ENCODE measurements around the gene AGFG2.
A peak's percentile ranks its signal among the peaks of the same experiment; 100 is the strongest.

The AGFG2 gene

GRCh38 chr7:100576384-100576993 lies 37.5 kb downstream of the AGFG2 start:
- Mint-ChIP-seq H3K4me3 (no peak overlapping the region), H3K9me3 (no peaks in the 10 kb centered on the region), H3K27me3 (no peaks in the 10 kb centered on the region), H3K4me1 (peaks cover 4% of the 10 kb centered on the region), H3K27ac (no peak overlapping the region), H3K36me3 (peaks cover 32% of the 10 kb centered on the region)
- ATAC-seq (ENCODE audit: low read depth) (no peak), DNase-seq (ENCODE audit: low spot score in 2 of 2) (no peak)

DNA sequence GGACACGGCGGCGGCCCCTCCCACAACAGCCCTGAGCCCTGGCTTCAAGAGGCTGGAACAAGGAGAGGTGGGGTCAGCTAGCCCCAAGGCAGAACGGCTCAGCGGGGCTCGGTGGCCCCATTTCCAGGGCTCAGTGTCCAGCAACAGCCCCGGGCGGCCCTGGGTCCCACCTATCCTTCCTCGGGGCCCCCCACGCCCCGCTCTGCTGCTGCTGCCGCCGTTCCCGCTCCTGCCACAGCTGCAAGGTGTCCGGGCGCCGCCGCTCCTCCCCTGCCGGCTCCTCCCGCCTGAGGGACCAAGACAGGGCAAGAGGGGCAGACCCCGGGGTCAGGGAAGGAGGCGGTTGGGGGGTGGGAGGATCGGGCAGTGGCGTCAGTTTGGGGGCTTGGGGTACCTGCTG lies 38.1 kb downstream of the AGFG2 start:
- H3K4me3 Mint-ChIP-seq, result no peak overlapping the region
- no peaks in the 10 kb centered on the region for H3K9me3 Mint-ChIP-seq
- peaks cover 31% of the 10 kb centered on the region for H3K36me3 Mint-ChIP-seq
- H3K4me1 Mint-ChIP-seq, result peaks cover under 1% of the 10 kb centered on the region
- H3K27me3 Mint-ChIP-seq, result no peaks in the 10 kb centered on the region
- DNase-seq (ENCODE audit: low spot score in 2 of 2), result no peak
- ATAC-seq (ENCODE audit: low read depth), result no peak
- H3K27ac Mint-ChIP-seq, result no peak overlapping the region

DNA sequence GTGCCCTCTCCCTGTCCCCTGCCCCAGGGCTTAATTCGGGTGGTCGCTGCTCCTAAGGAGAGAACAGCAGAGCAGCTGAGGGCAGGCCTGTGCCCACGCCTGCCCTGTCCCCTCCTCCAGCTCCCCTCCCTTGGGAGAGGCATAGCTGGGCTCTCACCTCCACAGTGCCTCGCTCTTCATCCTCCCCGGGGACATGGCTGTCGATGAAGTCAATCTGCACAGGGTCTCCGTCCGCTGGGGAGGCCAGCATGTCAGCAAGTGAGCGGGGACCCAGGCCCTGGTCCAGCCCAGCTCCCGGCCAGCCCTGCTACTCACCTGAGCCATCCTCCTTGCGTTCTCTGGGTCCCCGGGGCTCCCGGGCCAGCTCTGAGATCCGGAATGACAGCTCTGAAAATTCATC lies 38.5 kb downstream of the AGFG2 start:
- no peak overlapping the region for H3K27ac Mint-ChIP-seq
- DNase-seq (ENCODE audit: low spot score in 2 of 2) (no peak), ATAC-seq (ENCODE audit: low read depth) (no peak)
- no peaks in the 10 kb centered on the region for H3K27me3 Mint-ChIP-seq
- peaks cover 1% of the 10 kb centered on the region for H3K4me1 Mint-ChIP-seq
- H3K9me3 Mint-ChIP-seq, result no peaks in the 10 kb centered on the region
- H3K36me3 Mint-ChIP-seq, result peaks cover 27% of the 10 kb centered on the region
- H3K4me3 Mint-ChIP-seq, result no peak overlapping the region

- ATAC-seq (ENCODE audit: low read depth), result no peak
- Mint-ChIP-seq H3K9me3 (no peaks in the 10 kb centered on the region), H3K36me3 (peaks cover 27% of the 10 kb centered on the region), H3K4me1 (peaks cover 7% of the 10 kb centered on the region), H3K4me3 (no peak overlapping the region), H3K27me3 (no peaks in the 10 kb centered on the region), H3K27ac (peak overlapping the region; percentile 63)
- no peak for DNase-seq (ENCODE audit: low spot score in 2 of 2)
Observed at GRCh38 chr7:100578246-100579183, 39.5 kb downstream of the AGFG2 start.

- Mint-ChIP-seq H3K27me3 (no peaks in the 10 kb centered on the region), H3K9me3 (no peaks in the 10 kb centered on the region)
- ATAC-seq (ENCODE audit: low read depth), result no peak
Observed at GRCh38 chr7:100580466-100581283, 41.7 kb downstream of the AGFG2 start.

GRCh38 chr7:100582041-100582579 lies 43.1 kb downstream of the AGFG2 start:
- Mint-ChIP-seq H3K9me3 (no peaks in the 10 kb centered on the region), H3K4me3 (peak overlapping the region; percentile 60), H3K27me3 (no peaks in the 10 kb centered on the region), H3K27ac (peak overlapping the region; percentile 94), H3K4me1 (peaks cover 28% of the 10 kb centered on the region), H3K36me3 (peaks cover 7% of the 10 kb centered on the region)
- ATAC-seq (ENCODE audit: low read depth) (no peak), DNase-seq (ENCODE audit: low spot score in 2 of 2) (no peak)

More at GRCh38 chr7:100580466-100581283, 41.7 kb downstream of the AGFG2 start:
- H3K36me3 Mint-ChIP-seq, result peaks cover 16% of the 10 kb centered on the region
- no peak for DNase-seq (ENCODE audit: low spot score in 2 of 2)
- no peak overlapping the region for H3K27ac Mint-ChIP-seq
- no peak overlapping the region for H3K4me3 Mint-ChIP-seq
- peaks cover 26% of the 10 kb centered on the region for H3K4me1 Mint-ChIP-seq

- ATAC-seq (ENCODE audit: low read depth), result no peak
- Mint-ChIP-seq H3K36me3 (peaks cover 7% of the 10 kb centered on the region), H3K27me3 (no peaks in the 10 kb centered on the region), H3K4me1 (peaks cover 28% of the 10 kb centered on the region), H3K4me3 (peak overlapping the region; percentile 60), H3K27ac (peak overlapping the region; percentile 94), H3K9me3 (no peaks in the 10 kb centered on the region)
- DNase-seq (ENCODE audit: low spot score in 2 of 2), result no peak
Observed at GRCh38 chr7:100582650-100583049, 43.6 kb downstream of the AGFG2 start.

DNA sequence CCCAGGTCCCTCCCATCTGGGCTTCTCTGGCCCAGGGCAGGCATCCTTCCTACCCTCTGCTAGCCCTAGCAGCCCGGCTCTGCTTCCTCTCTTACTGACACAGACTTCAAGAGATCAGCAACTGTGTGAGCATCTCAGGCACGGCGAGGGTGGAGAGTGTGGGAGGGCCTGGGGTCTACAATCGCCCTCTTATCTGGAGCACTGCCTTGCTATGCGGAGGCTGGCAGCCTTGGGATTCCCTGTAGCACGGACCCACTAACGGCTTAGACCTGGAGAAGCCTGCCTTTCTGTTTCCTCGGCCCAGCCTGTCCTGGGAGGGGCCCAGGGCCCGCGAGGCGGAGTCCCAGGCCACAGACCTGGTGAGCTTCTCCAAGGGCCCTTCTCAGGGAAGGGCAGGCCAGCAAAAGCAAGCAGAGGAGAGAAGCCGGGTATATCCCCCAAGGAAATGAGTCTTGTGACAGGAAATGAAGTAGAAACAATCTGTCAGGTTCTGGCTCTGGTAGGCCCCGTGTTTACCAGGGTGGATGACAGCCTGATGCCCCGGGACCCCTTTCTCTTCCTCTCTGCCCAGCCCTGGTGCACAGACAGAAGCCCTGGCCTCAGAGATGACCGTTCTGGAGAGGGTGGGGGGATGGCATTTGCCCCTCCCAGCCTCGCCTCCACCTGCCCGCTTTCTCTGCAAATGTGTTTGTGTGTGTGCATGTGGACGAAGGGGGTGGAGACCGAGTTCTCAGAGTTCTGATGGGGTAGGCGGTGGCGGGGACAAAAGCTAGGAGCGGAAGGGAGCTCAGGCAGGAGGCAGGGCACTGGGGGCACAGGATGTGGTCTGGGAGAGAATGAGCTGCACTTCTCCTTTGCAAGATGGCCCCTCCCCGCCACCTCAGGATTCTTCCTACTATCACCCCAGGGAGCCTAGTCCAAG lies 44.4 kb downstream of the AGFG2 start:
- Mint-ChIP-seq H3K27me3 (no peaks in the 10 kb centered on the region), H3K4me1 (peaks cover 28% of the 10 kb centered on the region), H3K36me3 (peaks cover 7% of the 10 kb centered on the region), H3K9me3 (no peaks in the 10 kb centered on the region), H3K27ac (peak overlapping the region; percentile 94), H3K4me3 (peak overlapping the region; percentile 95)
- ATAC-seq (ENCODE audit: low read depth) (peak; percentile 3), DNase-seq (ENCODE audit: low spot score in 2 of 2) (peak; percentile 46 to 49)

- DNase-seq (ENCODE audit: low spot score in 2 of 2) (no peak), ATAC-seq (ENCODE audit: low read depth) (no peak)
- no peaks in the 10 kb centered on the region for H3K27me3 Mint-ChIP-seq
- no peaks in the 10 kb centered on the region for H3K9me3 Mint-ChIP-seq
- H3K4me1 Mint-ChIP-seq, result peaks cover 28% of the 10 kb centered on the region
- H3K27ac Mint-ChIP-seq, result peak overlapping the region; percentile 94
- H3K36me3 Mint-ChIP-seq, result peaks cover 3% of the 10 kb centered on the region
- H3K4me3 Mint-ChIP-seq, result peak overlapping the region; percentile 95
Observed at GRCh38 chr7:100584054-100584682, 45.2 kb downstream of the AGFG2 start.

- Mint-ChIP-seq H3K27me3 (peaks cover 2% of the 10 kb centered on the region), H3K4me3 (peak overlapping the region; percentile 95), H3K27ac (peak overlapping the region; percentile 94), H3K9me3 (no peaks in the 10 kb centered on the region), H3K36me3 (no peaks in the 10 kb centered on the region), H3K4me1 (peaks cover 28% of the 10 kb centered on the region)
- ATAC-seq (ENCODE audit: low read depth) (no peak), DNase-seq (ENCODE audit: low spot score in 2 of 2) (no peak)
Observed at GRCh38 chr7:100584683-100585510, 45.9 kb downstream of the AGFG2 start.

DNA sequence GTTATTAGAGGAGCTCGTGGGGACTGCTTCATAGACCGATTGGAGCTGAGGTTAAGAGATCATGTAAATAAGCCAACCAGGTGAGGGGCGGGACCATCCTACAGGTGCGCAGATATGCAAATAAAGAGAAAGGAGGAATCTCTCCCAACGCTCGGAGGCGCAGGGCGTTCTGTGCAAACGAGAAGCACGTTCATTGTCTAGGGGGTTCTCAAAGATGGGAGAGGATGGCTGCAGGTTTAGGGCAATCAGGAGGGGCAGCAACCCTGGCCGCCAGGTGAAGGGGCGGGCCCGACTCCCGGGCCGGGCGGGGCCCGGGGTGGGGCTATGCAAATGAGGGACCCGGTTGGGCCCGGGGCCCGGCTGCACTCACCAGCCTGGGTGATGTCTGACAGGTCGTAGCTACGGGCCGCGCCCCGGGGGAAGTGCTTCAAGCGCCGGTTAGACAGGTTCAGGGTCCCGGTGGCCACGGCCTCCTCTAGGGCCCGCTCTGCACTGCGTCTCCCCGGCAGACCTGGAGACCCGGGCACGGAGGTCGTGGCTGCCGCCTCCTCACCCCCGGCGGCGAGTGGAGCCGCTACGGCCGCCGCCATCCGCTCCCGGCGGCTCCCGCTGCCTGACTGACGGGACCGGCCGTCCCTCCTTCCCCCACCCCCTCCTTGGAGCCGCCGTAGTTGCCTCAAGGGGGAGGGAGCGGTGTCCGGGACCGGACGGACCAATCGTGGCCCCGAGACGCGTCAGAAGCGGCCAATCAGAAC lies 46.7 kb downstream of the AGFG2 start, which contains the start of gene LRCH4:
Gene LRCH4, minus strand, starts transcription at position 619 of the 755 bp plus-strand sequence. Its CDS starts 29 bp downstream, at position 590.
- peaks cover 5% of the 10 kb centered on the region for H3K27me3 Mint-ChIP-seq
- H3K4me3 Mint-ChIP-seq, result peak within 1 kb of the TSS; percentile 95
- H3K27ac Mint-ChIP-seq, result peak within 1 kb of the TSS; percentile 94
- H3K4me1 Mint-ChIP-seq, result peaks cover 28% of the 10 kb centered on the region
- DNase-seq (ENCODE audit: low spot score in 2 of 2) (peak; percentile 58 to 92), ATAC-seq (ENCODE audit: low read depth) (peak; percentile 25)
- H3K9me3 Mint-ChIP-seq, result no peaks in the 10 kb centered on the region
- H3K36me3 Mint-ChIP-seq, result no peaks in the 10 kb centered on the region
